ENCODE measurements around the gene SRGAP1.
"Not testable (repeated sequence)": the region's sequence is repeated elsewhere in the genome, so short reads cannot be mapped to it uniquely, and the experiment has no call there.

The SRGAP1 gene

DNA sequence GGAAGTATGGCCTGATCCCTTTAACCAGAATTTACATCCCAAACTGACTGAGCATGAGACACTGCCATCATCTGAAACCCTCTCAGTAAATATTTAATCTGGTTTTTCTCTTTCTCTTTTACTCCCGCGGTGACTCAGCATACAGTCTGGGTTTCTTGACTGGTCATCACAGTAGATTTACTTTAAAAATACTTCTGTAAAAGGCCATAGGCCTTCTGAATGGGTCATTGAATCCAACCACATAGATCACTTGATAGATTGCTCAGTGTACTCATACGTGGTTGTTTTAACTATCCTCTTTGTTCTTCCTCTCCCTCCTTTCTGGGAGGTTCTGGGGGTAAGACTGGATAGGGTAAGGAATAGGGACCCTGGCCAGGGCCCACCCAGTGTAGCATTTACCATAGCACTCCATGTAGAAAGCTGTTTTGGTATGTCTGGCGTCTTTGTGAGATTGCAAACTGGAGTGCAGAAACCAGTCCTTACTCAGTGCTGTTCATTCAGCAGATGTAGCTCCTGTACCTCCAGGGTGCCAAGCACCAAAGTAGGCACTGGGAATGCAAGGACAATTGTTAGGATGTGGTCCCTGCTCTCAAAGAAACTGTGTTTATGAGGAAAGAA, 165.7 kb downstream of the SRGAP1 start:
- DNase-seq, result no peak

DNA sequence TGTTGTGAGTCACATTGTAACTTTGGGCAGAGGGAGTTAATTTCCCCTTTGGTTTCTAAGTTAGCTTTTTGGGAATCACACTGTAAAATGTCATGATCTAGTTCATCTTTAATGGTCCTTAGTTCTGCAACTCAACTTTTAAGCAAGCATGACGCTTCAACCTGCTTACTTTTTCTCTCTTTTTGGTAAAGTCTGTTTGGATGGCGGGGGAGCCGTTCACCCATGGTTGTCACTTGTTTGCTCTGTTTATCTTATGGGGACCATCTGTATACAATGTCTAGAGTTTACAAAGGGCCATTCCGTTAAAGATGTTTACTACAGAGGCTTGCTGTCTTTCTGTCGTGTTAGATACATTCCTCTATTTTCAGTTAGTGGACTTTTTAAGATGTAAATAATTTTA, 172.0 kb downstream of the SRGAP1 start:
- no peak for DNase-seq

DNA sequence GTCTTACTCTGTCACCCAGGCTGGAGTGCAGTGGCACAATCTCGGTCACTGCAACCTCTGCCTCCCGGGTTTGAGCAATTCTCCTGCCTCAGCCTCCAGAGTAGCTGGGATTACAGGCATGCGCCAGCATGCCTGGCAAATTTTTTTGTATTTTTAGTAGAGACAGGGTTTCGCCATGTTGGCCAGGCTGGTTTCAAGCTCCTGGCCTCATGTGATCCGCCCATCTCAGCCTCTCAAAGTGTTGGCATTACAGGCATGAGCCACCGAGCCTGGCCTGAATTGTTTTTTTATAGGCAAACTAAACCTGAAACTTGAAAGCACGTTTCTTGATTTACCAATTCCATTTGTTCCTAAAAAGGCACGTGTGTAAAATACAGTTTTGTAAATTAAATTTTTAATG, 173.6 kb downstream of the SRGAP1 start:
- DNase-seq, result not testable (repeated sequence)

DNA sequence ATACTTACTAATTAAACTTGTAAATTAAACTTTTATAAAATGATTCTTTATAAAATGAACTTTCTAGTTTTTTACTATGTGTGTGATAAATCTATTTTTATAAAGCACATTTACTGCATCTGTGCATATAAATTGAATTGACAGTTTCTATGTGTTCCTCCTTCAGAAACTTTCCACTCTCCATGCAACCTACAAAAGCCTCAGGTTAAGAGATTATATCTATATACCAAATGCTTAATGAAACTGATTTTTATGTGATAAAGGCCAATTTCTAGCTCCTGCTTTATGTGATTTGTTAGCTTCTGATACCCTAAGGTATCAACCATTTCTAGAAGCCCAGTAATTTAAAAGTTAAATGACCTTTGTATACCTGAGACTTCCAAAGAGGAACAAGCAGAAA, 174.0 kb downstream of the SRGAP1 start:
- no peak for DNase-seq

DNA sequence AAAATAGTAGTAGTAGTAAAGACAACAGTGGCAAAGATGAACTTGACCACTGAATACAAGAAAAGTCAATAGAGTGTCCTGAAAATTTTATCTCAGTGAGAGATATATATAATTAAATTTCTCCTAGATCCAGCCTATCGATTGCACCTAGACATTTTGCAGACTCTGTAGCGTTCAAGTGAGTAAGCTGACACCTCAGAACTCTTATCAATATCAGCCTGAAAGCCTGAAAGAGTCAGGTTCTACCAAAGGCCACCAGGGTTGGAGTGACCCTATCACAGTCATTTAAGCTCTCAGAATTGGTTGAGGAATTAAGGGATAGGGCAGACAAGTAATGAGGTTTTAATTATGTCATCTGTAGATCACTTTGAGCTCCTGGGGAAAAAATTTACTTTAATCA, 174.6 kb downstream of the SRGAP1 start:
- no peak for DNase-seq

- DNase-seq, result no peak
Observed at GRCh38 chr12:64019654-64020053, 175.2 kb downstream of the SRGAP1 start.

DNA sequence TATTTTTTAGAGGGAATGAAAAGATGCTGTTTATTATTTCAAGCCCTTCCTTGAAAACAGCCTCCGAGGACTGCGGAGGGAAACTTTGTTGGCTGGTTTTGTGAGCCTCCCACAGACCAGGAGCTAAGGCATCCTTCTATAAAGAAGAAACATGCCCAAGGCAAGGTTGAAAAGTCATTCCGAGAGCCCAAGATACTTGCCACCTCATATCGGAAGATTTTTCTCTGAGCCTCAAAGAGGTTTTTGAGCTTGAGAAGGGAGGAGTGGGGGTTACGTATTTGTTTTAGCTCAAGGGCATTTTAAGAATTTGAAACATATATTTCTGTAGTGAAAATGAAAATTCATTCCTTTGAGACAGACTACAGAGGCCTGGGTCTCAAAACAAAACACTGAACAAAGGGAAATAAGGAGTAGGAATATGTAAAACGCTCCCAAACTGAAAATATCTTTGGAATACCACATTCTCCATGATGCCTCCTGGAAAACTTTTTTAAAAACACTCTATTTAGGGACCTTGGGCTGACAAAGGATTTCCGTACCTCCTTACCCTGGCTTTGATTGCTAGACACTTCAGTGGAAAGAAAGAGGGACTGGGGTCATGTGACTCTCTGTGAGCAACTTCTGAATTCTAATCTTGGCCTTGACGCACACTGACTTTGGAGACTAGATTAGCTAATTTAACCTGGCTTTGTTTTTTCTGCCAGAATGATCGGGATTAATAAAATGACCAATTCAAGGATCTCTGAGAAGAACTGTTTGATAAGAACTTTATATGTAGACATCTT, 180.9 kb downstream of the SRGAP1 start:
- no peak for DNase-seq

DNA sequence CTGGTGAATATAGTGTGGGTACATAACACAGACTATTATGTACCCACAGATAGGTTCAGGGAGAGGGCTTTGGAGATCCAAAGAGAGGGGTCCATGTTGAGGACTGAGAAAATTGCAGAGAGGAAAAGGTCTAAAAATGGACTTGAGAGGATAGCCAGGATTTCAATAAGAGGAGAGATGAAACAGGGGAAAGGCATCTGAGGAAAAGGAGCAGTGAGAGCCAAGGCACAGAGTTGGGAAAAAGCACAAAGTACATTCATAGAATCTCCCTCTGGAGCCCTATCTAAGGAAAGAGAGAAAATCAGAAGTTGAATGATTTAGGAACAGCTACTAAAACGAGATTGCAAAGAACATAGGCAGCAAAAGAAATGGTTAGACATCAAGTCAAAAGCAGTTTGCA, 182.8 kb downstream of the SRGAP1 start:
- no peak for DNase-seq

DNA sequence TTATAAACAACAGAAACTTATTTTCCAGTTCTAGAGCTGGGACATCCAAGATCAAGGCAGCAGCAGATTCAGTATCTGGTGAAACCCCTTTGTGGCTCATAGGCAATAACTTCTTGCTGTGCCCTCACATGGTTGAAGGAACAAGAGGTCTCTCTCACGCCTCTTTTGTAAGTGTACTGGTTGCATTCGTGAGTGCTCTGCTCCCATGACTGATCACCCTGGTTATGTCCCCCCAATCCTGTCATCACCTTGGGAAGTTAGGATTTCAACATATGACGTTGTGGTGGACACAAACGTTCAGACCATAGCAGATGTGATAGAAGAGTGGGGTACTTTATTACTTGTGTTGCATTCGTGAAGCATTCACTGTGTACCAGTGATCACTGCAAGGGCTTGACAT, 184.0 kb downstream of the SRGAP1 start:
- DNase-seq, result no peak

DNA sequence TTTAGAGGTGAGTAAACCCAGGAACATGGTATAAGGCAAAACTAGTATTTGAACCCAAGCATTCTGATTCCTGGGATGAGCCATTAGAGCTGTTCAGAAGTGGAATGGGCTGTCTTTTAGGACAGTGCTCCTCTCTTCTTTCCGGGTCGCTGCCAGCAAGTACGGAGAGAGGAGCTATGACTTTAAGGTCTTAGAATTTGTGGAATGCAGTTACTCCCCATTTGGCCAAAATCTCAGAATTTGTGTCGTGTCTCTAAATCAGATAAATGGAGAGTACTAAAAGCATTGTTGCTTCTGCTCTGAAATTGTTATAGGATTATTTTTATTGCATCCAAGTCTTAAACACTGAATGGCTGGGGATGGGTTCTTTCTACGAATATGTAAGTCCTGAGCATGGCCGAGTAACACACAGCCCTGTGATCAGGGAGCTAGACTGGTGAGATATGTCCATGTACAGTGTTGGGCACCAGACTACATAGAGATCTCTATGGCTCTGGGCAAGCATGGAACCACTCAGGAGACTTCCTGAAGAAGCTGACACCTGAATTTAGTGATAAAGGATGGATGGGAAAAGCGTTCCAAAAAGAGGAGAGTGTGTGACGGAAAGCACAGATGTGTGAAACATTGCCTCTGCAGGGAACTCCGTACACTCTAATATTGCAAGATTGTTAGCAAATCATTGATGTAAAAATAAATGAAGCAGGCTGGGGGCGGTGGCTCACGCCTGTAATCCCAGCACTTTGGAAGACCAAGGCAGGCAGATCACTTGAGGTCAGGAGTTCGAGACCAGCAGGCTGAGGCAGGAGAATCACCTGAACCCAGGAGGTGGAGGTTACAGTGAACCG, 184.7 kb downstream of the SRGAP1 start:
- no peak for DNase-seq

DNA sequence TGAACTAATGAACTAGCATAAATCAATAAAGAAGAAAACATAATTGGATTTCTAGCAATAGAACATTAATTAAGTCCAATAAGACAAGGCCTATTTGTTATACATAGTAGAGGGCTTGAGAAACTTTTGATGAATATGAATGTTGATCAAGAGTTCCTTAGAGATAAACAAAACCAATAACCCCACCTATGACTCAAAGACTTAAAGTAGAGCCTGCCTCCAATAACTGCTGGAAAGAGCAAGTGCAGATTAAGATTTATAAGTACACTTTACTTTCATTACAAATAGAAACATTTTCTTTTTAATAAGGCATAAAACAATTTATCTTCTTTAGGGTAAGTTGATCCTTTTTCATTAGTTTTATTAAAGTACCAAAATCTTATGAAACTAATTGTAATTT, 185.7 kb downstream of the SRGAP1 start:
- DNase-seq, result no peak

- not testable (repeated sequence) for DNase-seq
Observed at GRCh38 chr12:64034056-64034455, 189.6 kb downstream of the SRGAP1 start.

DNA sequence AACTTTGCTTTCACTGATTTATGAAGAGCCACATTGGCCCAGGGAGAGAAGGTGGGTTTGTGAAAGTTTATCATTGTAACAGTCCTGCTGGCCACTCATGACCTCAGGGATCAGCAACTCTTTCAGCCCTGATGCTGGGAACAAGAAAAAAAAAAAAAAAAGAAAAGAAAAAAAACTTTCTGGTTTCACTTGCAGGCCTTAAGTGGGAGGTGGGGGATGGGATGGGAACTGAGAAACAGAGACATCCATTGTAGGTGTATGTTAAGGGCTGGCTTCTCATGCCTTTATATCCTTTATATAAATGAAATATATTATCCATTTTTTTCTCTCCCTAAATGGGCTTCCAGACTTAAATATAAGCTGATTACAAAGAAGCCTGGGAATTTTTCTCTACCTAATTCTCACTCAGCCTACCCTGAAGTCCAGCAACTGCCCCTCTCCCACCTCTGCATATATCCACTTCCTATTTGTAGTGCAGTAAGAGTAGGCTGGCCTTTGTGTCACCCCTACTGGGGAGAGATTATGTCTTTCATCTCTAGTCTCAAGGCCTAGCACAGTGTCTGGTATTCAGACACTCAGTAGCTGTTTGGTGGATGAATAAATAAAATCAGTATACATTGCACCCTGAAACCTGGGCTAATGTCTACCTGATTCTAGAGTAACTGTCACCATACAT, 190.5 kb downstream of the SRGAP1 start:
- DNase-seq, result no peak

GRCh38 chr12:64036414-64036813, 191.9 kb downstream of the SRGAP1 start:
- DNase-seq, result no peak

- DNase-seq, result no peak
Observed at GRCh38 chr12:64039281-64039871, 194.9 kb downstream of the SRGAP1 start.

GRCh38 chr12:64042911-64043310, 198.4 kb downstream of the SRGAP1 start:
- no peak for DNase-seq

DNA sequence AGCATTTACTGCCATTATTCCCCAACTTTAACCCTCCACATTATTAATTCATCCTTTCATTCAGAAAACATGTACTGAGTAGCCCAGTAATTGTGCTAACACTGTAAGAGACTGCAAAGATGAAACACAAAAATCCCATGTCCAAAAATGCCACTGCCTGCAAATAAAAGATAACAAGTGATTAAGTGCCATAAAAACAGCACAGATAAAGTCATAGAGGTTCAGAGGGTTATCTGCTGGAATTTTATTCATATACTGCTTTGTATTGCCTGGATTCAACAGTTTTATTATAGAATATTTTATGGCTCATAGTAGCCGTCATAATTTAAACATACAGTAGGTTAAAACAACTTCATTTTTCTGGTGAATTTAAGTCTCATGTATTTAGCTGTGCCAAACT, 199.7 kb downstream of the SRGAP1 start:
- no peak for DNase-seq

- DNase-seq, result no peak
Observed at GRCh38 chr12:64051057-64051456, 206.6 kb downstream of the SRGAP1 start.

- DNase-seq, result no peak
Observed at GRCh38 chr12:64053117-64053516, 208.6 kb downstream of the SRGAP1 start.

GRCh38 chr12:64054079-64054520, 209.6 kb downstream of the SRGAP1 start:
- DNase-seq, result no peak

- no peak for DNase-seq
Observed at GRCh38 chr12:64056741-64057140, 212.2 kb downstream of the SRGAP1 start.

- DNase-seq, result no peak
Observed at GRCh38 chr12:64057706-64058105, 213.2 kb downstream of the SRGAP1 start.

Measured in T1000 (cell line).